A549 (cell line): ENCODE measurements around the gene ARHGAP26.

Experiments used
- CEBPB ChIP-seq, 2 experiments: fragments of >200 bp in 1 of 2; sonication (Bioruptor Twin) in 1 of 2; formaldehyde crosslinking in 1 of 2; IDR thresholded peaks; 2 replicates each; pipeline ENCODE4 v1.6.1; 2012 to 2016
- CHD2 ChIP-seq: fragments of 150-350 bp; IDR thresholded peaks from 2 replicates; pipeline ENCODE4 v1.6.1; 2014; ENCODE audit warnings: low read length; ENCODE audit not compliant: partially characterized antibody
- CHD4 ChIP-seq: fragments of 200-600 bp; sonication (generic); IDR thresholded peaks from 2 replicates; pipeline ENCODE4 v1.6.1; 2016; ENCODE audit warnings: antibody characterized with exemption, mild to moderate bottlenecking, borderline replicate concordance
- EP300 ChIP-seq, 2 experiments: fragments of >200 bp; sonication (Bioruptor Twin); formaldehyde crosslinking; IDR thresholded peaks; 2 replicates in 1 of 2; 3 replicates in 1 of 2; pipeline ENCODE4 v1.6.1; 2016 to 2017
- KDM1A ChIP-seq: fragments of 200-600 bp; sonication (generic); IDR thresholded peaks from 2 replicates; pipeline ENCODE4 v1.6.1; 2016; ENCODE audit warnings: low read depth, mild to moderate bottlenecking
- POLR2A ChIP-seq: IDR thresholded peaks from 2 replicates; pipeline ENCODE4 v1.6.1; 2012; ENCODE audit warnings: mild to moderate bottlenecking, low read length
- ZFP36 ChIP-seq: fragments of 450-650 bp; IDR thresholded peaks from 2 replicates; pipeline ENCODE4 v1.6.1; 2014; ENCODE audit warnings: borderline replicate concordance; ENCODE audit not compliant: partially characterized antibody
- TF ChIP-seq, protein P1 (sequence below): fragments of >200 bp; sonication (Bioruptor Twin); formaldehyde crosslinking; IDR thresholded peaks from 3 replicates; pipeline ENCODE4 v1.5.1; 2016

DNA sequence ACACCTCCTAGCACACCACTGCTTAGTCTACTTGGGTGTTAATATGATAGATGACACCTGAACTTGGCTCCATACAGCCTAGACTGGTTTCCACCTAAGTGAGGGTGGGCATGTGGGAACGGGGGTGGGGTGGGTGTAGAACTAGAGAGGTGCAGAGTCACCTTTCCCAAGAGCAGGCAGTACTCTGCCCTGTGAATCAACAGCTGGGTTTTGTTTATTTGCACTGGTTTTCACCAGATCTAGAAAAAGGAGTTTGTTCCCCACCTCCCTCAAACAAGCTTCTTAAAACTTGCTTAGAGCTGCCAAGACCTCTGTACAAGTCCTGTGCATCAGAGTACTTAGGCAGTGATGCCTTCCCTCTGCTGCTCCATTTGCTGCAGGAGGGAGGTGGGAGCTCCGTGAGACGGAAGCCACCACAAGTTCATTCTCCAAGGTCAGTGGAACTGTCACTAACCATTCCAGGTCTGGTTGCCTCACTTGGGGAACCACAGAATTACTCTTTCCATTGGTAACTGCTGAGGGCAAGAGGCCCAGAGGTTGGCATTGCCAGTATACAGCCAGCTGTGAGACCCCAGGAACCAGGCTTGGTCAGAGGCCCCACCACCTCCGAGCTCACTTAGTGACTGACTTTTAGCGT lies 469.8 kb downstream of the ARHGAP26 start:
- TF ChIP-seq KDM1A (no peak), POLR2A (no peak), EP300 (IDR thresholded peaks at IDR 0.05) (no peak), CHD2 (no peak), CHD4 (no peak), ZFP36 (no peak), CEBPB (IDR thresholded peaks at IDR 0.05) (no peak)
- TF ChIP-seq, protein P1, sequence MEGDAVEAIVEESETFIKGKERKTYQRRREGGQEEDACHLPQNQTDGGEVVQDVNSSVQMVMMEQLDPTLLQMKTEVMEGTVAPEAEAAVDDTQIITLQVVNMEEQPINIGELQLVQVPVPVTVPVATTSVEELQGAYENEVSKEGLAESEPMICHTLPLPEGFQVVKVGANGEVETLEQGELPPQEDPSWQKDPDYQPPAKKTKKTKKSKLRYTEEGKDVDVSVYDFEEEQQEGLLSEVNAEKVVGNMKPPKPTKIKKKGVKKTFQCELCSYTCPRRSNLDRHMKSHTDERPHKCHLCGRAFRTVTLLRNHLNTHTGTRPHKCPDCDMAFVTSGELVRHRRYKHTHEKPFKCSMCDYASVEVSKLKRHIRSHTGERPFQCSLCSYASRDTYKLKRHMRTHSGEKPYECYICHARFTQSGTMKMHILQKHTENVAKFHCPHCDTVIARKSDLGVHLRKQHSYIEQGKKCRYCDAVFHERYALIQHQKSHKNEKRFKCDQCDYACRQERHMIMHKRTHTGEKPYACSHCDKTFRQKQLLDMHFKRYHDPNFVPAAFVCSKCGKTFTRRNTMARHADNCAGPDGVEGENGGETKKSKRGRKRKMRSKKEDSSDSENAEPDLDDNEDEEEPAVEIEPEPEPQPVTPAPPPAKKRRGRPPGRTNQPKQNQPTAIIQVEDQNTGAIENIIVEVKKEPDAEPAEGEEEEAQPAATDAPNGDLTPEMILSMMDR = no peak
